ENCODE results near the gene SCFD1. TPM values are rescaled to one million over a fixed set of nuclear protein-coding genes. Genes with fewer than 3 reads are reported as not detected.
"Not testable (repeated sequence)": the region's sequence is repeated elsewhere in the genome, so short reads cannot be mapped to it uniquely, and the experiment has no call there.

SCFD1 gene, protein sequence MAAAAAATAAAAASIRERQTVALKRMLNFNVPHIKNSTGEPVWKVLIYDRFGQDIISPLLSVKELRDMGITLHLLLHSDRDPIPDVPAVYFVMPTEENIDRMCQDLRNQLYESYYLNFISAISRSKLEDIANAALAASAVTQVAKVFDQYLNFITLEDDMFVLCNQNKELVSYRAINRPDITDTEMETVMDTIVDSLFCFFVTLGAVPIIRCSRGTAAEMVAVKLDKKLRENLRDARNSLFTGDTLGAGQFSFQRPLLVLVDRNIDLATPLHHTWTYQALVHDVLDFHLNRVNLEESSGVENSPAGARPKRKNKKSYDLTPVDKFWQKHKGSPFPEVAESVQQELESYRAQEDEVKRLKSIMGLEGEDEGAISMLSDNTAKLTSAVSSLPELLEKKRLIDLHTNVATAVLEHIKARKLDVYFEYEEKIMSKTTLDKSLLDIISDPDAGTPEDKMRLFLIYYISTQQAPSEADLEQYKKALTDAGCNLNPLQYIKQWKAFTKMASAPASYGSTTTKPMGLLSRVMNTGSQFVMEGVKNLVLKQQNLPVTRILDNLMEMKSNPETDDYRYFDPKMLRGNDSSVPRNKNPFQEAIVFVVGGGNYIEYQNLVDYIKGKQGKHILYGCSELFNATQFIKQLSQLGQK
- total RNA-seq: 73.1 and 77.3 TPM in 2 replicates

DNA sequence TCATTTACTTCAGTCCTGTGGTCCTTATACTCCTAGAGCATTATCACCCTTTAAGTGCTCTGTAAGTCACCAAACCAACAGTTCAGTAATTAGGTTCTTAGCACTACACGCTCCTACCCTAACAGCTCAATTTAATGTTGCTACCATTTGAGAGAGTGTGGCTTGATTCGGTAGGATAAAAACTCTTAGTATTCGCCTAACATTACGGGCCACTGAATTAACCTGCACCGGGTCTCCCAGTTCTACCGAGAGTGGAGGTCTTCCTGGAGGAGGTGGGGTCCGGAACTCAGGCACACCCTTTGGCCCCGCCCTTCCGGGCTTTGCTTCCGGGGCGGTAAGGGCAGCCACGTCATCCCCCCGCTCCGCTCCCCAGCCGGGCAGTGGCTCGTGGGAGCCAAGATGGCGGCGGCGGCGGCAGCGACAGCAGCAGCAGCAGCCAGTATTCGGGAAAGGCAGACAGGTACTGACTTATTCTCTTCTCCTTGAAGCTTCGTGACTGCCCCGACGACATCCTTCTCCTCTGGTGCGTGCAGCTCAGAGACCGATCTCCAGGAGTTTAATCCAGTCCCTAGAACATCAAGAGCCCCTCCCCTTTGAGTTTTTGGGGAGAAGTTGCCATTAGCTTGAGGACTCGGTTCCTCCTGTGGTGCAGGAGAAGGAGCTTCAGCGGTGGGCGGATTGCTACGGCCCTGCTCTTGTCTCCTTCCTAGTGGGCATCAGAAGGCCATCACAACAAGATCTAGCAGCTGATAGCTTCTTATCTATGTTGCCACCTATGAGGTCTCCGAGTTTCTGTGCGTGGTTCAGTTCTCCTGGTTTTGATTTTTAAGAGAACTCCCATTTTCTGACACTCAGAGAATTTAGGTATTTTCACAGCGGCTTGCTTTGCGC is at the start of gene SCFD1:
Gene SCFD1 (plus strand): TSS at position 380 of the 891 bp plus-strand sequence. CDS start 20 bp downstream, at position 400.
- peak; percentile 94 for DNase-seq (ENCODE audit: low spot score)
- H3K36me3 Mint-ChIP-seq (ENCODE audit: low read depth): peaks cover 14% of the 10 kb centered on the region
- peak within 1 kb of the TSS; percentile 98 for H3K27ac Mint-ChIP-seq
- no peaks in the 10 kb centered on the region for H3K27me3 Mint-ChIP-seq (ENCODE audit: insufficient read depth)
- intact Hi-C loops (cut with micrococcal nuclease): loop anchor here (1.0 to 10.0 kb wide), 8 partner anchors 35 to 940 kb away; partner anchors contain the start of genes DTD2, G2E3, HECTD1 and NUBPL
- H3K4me3 Mint-ChIP-seq: peak within 1 kb of the TSS; percentile 99
- peaks cover 56% of the 10 kb centered on the region for H3K4me1 Mint-ChIP-seq (ENCODE audit: low read depth)
- H3K9me3 Mint-ChIP-seq: no peaks in the 10 kb centered on the region

DNA sequence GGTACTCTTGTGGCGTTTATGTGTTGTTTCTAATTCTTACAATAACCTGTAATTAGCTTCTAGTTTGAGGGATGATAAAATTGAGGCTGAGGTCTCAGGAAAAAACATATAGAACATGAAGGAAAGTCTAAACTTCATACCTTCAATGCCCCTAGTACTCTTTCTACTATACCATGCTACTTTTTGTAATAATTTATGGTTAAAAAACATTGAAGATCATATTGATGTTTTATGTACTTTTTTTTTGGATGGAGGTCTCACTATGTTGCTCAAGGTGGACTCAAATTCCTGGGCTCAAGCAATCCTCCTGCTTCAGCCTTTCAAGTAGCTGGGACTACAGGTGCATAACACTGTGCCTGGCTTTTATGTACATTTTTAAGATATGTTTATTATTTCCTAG is 49.3 kb upstream of the SCFD1 start:
- Mint-ChIP-seq H3K27ac (no peak overlapping the region), H3K27me3 (ENCODE audit: insufficient read depth) (no peaks in the 10 kb centered on the region), H3K4me3 (no peak overlapping the region), H3K36me3 (ENCODE audit: low read depth) (peaks cover 5% of the 10 kb centered on the region), H3K4me1 (ENCODE audit: low read depth) (peaks cover 70% of the 10 kb centered on the region), H3K9me3 (no peaks in the 10 kb centered on the region)
- intact Hi-C loops (cut with micrococcal nuclease): no loop called here
- DNase-seq (ENCODE audit: low spot score): no peak

DNA sequence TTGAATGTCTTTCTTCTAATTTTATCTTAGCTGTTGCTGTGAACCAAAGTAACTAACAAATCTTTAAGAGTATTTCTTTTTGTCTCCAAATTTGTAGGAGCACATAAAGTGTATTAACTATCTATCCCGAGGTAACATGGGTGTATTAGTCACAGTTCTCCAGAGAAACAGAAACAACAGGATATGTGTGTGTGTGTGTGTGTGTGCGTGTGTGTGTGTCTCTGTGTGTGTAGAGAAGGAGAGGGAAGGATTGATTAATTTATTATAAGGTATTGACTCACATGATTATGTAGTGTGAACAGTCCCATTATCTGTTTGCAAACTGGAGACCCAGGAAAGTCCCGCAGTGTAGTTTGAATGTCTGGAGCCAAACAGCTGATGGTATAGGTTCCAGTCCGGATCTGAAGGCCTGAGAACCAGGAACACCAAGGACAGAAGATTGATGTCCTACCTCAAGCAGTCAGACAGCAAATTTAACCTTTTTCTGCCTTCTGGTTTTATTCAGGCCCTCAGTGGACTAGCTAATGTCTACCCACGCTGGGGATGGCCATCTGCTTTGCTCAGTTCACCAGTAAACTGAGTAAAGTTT is 48.8 kb upstream of the SCFD1 start:
- intact Hi-C loops (cut with micrococcal nuclease): no loop called here
- DNase-seq (ENCODE audit: low spot score): no peak
- no peaks in the 10 kb centered on the region for H3K9me3 Mint-ChIP-seq
- no peaks in the 10 kb centered on the region for H3K27me3 Mint-ChIP-seq (ENCODE audit: insufficient read depth)
- no peak overlapping the region for H3K4me3 Mint-ChIP-seq
- H3K36me3 Mint-ChIP-seq (ENCODE audit: low read depth): peaks cover 7% of the 10 kb centered on the region
- H3K4me1 Mint-ChIP-seq (ENCODE audit: low read depth): peaks cover 70% of the 10 kb centered on the region
- H3K27ac Mint-ChIP-seq: no peak overlapping the region

DNA sequence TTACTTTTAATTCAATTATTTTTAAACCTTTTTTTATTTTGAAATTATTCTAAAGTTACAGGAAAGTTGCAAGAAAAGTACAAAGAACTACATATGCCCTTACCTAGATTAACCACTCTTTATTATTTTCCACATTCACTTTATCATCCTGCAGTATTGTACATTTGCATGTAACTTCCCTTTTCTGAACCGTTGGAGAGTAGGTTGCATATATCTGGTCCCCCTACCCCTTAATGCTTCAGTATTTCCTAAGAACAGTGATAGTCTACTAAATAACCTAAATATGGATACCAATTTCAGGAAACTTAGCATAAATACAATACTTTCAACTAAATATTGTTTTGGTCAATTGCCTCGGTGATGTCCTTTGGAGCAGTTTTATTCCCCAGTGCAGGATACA is 48.2 kb upstream of the SCFD1 start:
- Mint-ChIP-seq H3K36me3 (ENCODE audit: low read depth) (peaks cover 7% of the 10 kb centered on the region), H3K27ac (no peak overlapping the region), H3K27me3 (ENCODE audit: insufficient read depth) (no peaks in the 10 kb centered on the region), H3K4me1 (ENCODE audit: low read depth) (peaks cover 70% of the 10 kb centered on the region), H3K4me3 (no peak overlapping the region), H3K9me3 (no peaks in the 10 kb centered on the region)
- intact Hi-C loops (cut with micrococcal nuclease): no loop called here
- no peak for DNase-seq (ENCODE audit: low spot score)

DNA sequence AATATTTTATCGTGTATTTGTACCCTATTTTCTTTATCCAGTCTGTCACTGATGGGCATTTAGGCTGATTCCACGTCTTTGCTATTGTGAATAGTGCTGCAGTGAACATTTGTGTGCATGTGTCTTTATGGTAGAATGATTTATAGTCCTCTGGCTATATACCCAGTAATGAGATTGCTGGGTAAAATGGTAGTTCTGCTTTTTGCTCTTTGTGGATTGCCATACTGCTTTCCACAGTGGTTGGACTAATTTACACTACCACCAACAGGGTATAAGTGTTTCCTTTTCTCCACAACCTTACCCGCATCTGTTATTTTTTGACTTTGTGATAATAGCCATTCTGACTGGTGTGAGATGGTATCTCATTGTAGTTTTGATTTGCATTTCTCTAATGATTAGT is 47.3 kb upstream of the SCFD1 start:
- intact Hi-C loops (cut with micrococcal nuclease); DNase-seq (ENCODE audit: low spot score); H3K27ac Mint-ChIP-seq; H3K36me3 Mint-ChIP-seq (ENCODE audit: low read depth); H3K27me3 Mint-ChIP-seq (ENCODE audit: insufficient read depth); H3K4me3 Mint-ChIP-seq; H3K9me3 Mint-ChIP-seq: not testable (repeated sequence)
- H3K4me1 Mint-ChIP-seq (ENCODE audit: low read depth): peaks cover 62% of the 10 kb centered on the region

DNA sequence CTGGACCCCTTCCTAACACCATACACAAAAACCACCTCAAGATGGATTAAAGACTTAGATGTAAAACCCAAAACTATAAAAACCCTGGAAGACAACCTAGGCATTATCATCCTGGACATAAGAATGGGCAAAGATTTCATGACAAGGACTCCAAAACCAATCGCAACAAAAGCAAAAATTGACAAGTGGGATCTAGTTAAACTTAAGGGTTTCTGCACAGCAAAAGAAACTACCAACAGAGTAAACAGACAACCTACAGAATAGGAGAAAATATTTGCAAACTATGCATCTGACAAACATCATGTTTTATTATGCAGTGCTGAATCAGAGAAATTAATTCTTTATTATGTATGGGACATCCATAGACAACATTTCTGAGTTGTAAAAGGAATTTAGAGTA is 45.8 kb upstream of the SCFD1 start:
- H3K36me3 Mint-ChIP-seq (ENCODE audit: low read depth); H3K27ac Mint-ChIP-seq; DNase-seq (ENCODE audit: low spot score); intact Hi-C loops (cut with micrococcal nuclease); H3K27me3 Mint-ChIP-seq (ENCODE audit: insufficient read depth); H3K9me3 Mint-ChIP-seq; H3K4me3 Mint-ChIP-seq: not testable (repeated sequence)
- H3K4me1 Mint-ChIP-seq (ENCODE audit: low read depth): peaks cover 46% of the 10 kb centered on the region

DNA sequence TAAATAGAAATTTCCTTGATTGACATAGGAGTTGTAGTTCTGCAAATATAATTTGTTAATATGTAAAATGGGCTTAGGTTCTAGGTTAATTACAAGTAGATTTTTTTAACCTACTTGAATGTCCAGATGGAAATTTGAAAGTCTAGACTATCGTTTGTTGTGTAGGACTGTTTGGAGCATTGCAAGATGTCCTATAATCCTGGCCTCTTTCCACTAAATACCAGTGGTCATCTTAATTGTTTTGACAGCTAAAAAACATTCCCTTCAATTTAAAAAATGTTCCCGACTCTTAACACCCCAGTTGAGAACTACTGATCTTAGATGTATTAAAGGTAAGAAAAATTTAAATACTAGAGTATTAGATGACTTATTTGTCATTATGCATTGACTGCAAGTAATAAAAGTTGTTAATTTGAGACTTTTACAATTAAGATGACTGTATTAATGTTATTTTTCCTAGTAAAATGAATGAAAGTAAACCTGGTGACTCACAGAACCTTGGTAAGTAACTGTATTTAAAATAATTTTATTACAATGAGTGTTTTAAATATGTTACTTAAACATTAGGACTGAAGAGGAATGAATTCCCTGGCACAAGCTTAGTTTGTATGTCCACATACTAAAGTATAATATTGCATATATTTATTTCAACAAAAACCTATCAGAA is 41.4 kb upstream of the SCFD1 start:
- no peaks in the 10 kb centered on the region for H3K27me3 Mint-ChIP-seq (ENCODE audit: insufficient read depth)
- peaks cover 33% of the 10 kb centered on the region for H3K36me3 Mint-ChIP-seq (ENCODE audit: low read depth)
- no peak for DNase-seq (ENCODE audit: low spot score)
- peaks cover 27% of the 10 kb centered on the region for H3K4me1 Mint-ChIP-seq (ENCODE audit: low read depth)
- no peak overlapping the region for H3K27ac Mint-ChIP-seq
- intact Hi-C loops (cut with micrococcal nuclease): no loop called here
- H3K4me3 Mint-ChIP-seq: no peak overlapping the region
- peaks cover 22% of the 10 kb centered on the region for H3K9me3 Mint-ChIP-seq

DNA sequence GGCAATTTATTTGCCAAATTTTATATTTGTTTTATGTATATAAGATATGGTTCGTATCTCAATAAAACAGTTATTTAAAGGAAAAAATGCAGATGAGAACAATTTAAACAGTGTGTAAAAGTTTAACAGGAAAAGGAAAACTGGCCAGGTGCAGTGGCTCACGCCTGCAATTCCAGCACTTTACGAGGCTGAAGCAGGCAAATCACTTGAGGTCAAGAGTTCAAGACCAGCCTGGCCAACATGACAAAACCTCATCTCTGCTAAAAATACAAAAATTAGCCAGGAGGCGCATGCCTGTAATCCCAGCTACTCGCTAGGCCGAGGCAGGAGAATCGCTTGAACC is 40.9 kb upstream of the SCFD1 start:
- DNase-seq (ENCODE audit: low spot score): no peak
- Mint-ChIP-seq H3K4me3 (no peak overlapping the region), H3K27me3 (ENCODE audit: insufficient read depth) (no peaks in the 10 kb centered on the region), H3K36me3 (ENCODE audit: low read depth) (peaks cover 35% of the 10 kb centered on the region), H3K27ac (no peak overlapping the region), H3K4me1 (ENCODE audit: low read depth) (peaks cover 26% of the 10 kb centered on the region), H3K9me3 (peaks cover 22% of the 10 kb centered on the region)
- intact Hi-C loops (cut with micrococcal nuclease): no loop called here

DNA sequence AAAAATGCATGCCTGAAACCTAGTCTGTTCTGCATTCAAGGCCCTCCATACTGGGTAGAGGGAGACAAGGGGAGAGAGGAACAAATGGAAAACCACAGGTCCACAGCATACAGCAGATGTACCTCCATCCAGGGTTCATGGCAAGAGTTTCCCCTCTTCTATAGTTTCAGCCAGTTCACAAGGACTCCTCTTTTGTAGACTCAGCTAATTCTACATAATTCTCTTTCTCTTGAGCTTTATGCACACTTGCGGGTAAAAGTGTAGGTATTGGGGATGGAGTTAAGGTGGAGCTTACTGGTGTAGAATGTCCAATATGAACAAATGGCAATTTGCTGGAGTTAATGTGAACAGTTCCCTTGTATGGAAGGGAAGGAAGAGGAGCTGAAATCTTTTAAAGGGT is 39.7 kb upstream of the SCFD1 start:
- H3K4me3 Mint-ChIP-seq: no peak overlapping the region
- intact Hi-C loops (cut with micrococcal nuclease): no loop called here
- H3K4me1 Mint-ChIP-seq (ENCODE audit: low read depth): peaks cover 21% of the 10 kb centered on the region
- H3K27me3 Mint-ChIP-seq (ENCODE audit: insufficient read depth): no peaks in the 10 kb centered on the region
- no peak for DNase-seq (ENCODE audit: low spot score)
- peaks cover 22% of the 10 kb centered on the region for H3K9me3 Mint-ChIP-seq
- no peak overlapping the region for H3K27ac Mint-ChIP-seq
- H3K36me3 Mint-ChIP-seq (ENCODE audit: low read depth): peaks cover 35% of the 10 kb centered on the region

DNA sequence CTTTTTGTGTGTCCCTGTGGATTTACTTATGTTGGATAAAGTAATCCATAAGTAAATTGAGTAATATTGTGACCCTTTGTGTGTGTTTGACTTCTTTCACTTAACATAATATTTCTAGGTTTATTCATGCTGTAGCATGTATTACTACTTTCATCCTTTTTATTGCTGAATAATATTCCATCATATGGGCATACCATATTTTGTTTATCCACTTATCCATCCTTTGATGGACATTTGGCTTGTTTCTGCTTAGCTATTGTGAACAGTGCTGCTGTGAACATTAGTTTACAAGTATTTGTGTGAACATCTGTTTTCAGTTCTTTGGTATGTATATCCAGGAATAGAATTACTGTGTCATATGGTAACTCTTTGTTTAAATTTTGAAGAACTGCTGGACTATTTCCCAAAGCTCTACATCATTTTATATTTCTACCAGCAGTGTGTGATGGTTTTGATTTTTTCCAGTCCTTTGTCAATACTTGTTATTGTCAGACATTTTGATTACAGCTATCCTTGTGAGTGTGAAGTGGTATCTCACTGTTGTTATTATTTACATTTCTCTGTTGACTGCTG is 38.0 kb upstream of the SCFD1 start:
- no peak overlapping the region for H3K4me3 Mint-ChIP-seq
- DNase-seq (ENCODE audit: low spot score): no peak
- H3K27me3 Mint-ChIP-seq (ENCODE audit: insufficient read depth): no peaks in the 10 kb centered on the region
- no peak overlapping the region for H3K27ac Mint-ChIP-seq
- intact Hi-C loops (cut with micrococcal nuclease): no loop called here
- peaks cover 11% of the 10 kb centered on the region for H3K4me1 Mint-ChIP-seq (ENCODE audit: low read depth)
- peaks cover 22% of the 10 kb centered on the region for H3K9me3 Mint-ChIP-seq
- H3K36me3 Mint-ChIP-seq (ENCODE audit: low read depth): peaks cover 38% of the 10 kb centered on the region

DNA sequence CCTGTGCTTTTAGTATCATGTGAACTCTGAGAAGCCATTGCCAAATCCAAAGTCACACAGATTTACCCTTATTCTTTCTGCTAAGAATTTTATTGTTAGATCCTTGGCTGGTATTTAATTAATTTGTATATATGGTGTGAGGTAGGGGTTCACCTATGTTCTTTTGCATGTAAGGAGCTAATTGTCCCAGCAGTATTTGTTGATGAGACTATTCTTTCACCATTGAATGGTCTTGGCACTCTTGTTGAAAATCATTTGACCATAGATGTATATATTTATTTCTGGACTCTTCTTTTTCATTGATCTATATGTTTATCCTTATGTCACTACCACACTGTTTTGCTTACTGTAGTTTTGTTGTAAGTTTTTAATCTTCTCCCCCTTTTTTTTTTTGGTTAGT is 36.9 kb upstream of the SCFD1 start:
- H3K4me1 Mint-ChIP-seq (ENCODE audit: low read depth): peaks cover 11% of the 10 kb centered on the region
- intact Hi-C loops (cut with micrococcal nuclease): no loop called here
- no peaks in the 10 kb centered on the region for H3K27me3 Mint-ChIP-seq (ENCODE audit: insufficient read depth)
- peaks cover 46% of the 10 kb centered on the region for H3K36me3 Mint-ChIP-seq (ENCODE audit: low read depth)
- no peak for DNase-seq (ENCODE audit: low spot score)
- H3K4me3 Mint-ChIP-seq: no peak overlapping the region
- peaks cover 22% of the 10 kb centered on the region for H3K9me3 Mint-ChIP-seq
- H3K27ac Mint-ChIP-seq: no peak overlapping the region

DNA sequence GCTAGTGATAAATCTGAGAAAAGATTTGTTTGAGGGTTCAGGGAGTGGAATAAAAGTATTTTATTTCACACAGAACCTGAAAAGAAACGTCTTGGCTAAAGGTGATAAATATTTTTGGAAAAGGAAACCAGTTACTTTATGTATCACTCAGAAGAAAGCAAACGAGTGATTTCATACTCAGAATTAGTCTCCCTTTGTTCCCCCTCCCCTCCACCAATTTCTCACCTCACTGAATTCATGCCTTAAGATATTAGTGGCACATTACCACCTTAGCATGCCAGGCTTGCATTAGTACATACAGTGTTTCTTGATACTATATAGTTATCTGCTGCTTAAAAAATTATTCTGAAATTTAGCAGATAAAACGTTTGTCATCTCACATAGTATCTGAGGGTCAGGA is 35.0 kb upstream of the SCFD1 start:
- DNase-seq (ENCODE audit: low spot score): no peak
- Mint-ChIP-seq H3K4me1 (ENCODE audit: low read depth) (peaks cover 11% of the 10 kb centered on the region), H3K36me3 (ENCODE audit: low read depth) (peaks cover 50% of the 10 kb centered on the region), H3K9me3 (peaks cover 22% of the 10 kb centered on the region), H3K27ac (no peak overlapping the region), H3K4me3 (no peak overlapping the region), H3K27me3 (ENCODE audit: insufficient read depth) (no peaks in the 10 kb centered on the region)
- intact Hi-C loops (cut with micrococcal nuclease): no loop called here
